GM18951 (cell line): ENCODE data around the gene RNF213.

ENCODE experiments used
- POLR2A ChIP-seq: IDR thresholded peaks from 4 replicates; pipeline ENCODE4 v1.6.1; 2011; ENCODE audit warnings: mild to moderate bottlenecking; ENCODE audit not compliant: insufficient read length, insufficient read depth; ENCODE audit errors: extremely low read depth
- in situ Hi-C: fragments of 300-500 bp; cut with MboI; formaldehyde crosslinking; loops from one replicate; pipeline ENCODE4 v1.12.0; 2022; ENCODE audit warnings: low sequenced_read_pairs, mixed read lengths, inconsistent platforms; ENCODE audit not compliant: unreplicated experiment

The RNF213 gene

GRCh38 chr17:80441598-80442322 lies 181.1 kb downstream of the RNF213 start:
- in situ Hi-C loops = no loop called here

GRCh38 chr17:80442323-80442659 lies 181.6 kb downstream of the RNF213 start:
- no peak for TF ChIP-seq POLR2A
- in situ Hi-C loops = no loop called here

More at GRCh38 chr17:80441598-80442322, 181.1 kb downstream of the RNF213 start:
- no peak for TF ChIP-seq POLR2A

DNA sequence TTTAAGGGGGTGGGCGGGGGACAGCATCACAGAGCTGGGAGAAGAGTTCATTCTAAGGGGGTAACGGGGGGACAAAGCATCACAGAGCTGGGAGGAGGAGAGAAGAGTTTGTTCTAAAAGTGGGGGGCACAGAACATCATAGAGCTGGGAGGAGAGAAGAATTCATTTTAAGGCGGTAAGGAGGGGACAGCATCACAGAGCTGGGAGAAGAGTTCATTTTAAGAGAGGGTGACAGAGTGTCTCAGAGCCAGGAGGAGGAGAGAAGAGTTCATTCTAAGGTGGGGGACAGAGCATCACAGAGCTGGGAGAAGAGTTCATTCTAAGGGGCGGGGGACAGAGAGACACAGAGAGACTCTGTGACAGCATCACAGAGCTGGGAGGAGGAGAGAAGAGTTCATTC lies 182.1 kb downstream of the RNF213 start:
- no peak for TF ChIP-seq POLR2A
- in situ Hi-C loops = no loop called here

DNA sequence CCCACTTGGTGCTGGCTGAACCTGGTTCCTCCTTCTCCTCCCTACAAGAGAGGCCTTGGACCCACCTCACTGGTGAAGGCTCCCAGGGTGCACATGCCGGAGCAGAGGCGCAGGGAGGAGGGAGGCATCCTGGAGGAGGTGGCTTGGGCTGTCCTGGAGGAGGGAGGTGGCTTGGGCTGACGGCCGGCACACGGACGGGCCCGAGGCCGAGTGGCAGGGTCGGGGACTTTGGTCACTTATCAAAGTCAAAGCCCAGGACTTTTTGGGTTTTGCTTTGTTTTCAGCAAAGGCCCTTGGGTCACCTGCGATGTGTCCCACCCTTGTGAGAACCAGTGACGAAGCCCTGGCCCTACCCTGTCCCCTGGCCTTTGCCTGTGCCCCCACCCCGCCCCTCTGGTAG lies 182.8 kb downstream of the RNF213 start:
- in situ Hi-C loops = no loop called here
- TF ChIP-seq POLR2A = no peak

DNA sequence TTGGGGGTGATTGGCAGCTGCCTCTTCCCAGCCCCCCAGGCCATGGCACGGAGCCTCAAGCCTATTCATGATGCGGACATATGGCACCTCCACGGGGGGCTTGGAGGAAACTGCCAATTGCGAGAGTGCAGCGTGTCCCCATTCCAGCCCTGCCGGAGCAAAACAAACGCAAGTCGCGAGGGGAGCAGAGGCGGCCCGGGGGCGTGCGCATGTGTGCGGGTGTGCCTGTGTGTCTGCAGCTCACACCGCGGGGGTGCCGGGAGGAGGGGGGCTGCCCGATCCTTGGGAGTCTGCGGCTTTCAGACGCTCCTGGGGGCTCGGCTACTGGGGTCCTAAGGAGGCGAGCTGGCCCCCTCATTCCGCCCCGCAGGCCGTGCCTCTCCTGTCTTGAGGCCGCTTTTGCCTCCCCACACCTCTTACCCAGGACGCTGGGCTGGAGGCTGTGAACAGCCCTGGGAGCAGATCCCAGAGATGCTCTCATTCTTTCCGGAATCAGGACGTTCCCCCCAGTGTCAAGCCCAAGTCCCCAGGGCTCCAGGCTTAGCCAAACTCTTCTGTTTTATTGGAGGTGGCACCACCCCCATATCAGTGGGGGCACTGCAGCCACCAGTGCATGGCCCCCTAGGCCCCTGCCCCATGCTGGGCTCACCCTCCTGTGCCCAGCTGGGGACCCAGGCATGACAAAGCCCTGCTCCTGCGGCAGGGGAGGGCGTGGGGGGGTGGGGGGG lies 183.4 kb downstream of the RNF213 start:
- TF ChIP-seq POLR2A = no peak
- in situ Hi-C loops = no loop called here

DNA sequence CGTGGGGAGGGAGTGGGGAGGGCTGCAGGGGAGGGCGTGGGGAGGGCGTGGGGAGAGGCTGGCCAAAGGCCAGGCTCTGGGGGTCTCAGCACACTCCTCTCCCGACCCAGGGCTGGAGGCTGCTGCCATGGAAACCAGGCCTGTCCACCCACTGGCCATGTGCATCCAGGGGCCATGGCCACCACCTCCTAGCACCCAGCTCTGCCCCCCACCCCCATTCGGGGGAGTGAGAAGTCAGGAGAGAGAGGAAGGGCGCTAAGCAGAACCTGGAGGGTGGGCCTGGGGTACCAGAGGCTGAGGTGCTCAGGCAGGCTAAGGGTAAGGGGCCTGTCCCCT lies 184.0 kb downstream of the RNF213 start:
- no peak for TF ChIP-seq POLR2A
- in situ Hi-C loops = no loop called here

DNA sequence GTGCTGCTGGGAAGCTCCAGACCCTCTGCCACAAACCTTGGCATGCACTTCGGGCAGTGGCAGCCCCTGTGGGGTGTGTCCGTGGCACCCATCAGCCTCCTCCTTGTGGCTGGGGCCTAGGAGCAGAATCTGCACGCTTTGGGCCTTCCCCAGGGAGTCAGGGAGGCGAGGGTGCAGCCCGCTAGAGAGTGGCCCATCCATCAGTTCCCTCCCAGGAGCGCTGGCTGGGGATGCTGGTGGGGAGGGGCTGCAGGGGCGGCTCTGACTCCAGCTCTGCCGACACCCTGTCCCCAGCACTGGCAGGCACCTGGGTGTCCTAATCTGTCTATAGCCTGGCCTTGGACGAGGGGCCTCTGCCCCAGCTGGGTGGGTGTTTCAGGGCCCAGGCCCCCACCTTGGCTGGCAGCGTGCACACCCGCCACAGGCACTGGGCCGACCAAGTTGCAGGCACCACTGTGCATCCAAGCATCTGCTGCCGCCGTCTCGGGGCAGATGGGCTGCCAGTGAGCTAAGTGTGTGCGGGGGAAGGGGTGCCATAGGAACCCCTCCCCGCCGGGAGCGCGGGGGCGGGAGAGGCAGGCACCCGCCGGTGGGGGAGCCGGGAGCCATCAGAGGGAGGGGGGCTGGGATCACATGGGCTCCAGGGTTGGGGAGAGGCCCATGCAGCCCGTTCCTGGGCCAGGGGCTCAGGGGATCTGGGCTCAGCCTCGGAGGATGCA lies 184.5 kb downstream of the RNF213 start:
- no peak for TF ChIP-seq POLR2A
- in situ Hi-C loops = no loop called here

GRCh38 chr17:80445726-80446110 lies 185.1 kb downstream of the RNF213 start:
- no peak for TF ChIP-seq POLR2A
- in situ Hi-C loops = no loop called here

GRCh38 chr17:80446645-80447405 lies 186.2 kb downstream of the RNF213 start:
- no peak for TF ChIP-seq POLR2A
- in situ Hi-C loops = no loop called here

DNA sequence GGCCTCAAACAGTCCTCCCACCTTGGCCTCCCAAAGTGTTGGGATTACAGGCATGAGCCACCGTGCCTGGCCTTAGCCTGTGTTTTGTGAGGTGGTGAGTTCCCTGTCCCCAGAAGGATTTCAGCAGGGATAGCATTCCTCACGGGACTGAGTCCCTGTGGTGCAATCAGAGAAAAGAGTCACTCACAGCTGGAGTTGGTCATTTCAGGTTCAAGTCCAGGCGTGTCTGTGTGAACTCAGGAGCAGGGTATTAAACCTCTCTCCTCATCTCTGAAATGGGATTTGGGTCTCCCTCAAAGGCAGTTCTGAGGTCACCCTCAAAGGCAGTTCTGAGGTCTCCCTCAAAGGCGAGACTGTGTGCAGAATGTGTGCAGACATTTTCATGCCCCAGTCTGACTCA lies 187.1 kb downstream of the RNF213 start:
- in situ Hi-C loops = no loop called here
- TF ChIP-seq POLR2A = no peak
